Measurements from ENCODE around the gene POU2AF1.

Gene POU2AF1

DNA sequence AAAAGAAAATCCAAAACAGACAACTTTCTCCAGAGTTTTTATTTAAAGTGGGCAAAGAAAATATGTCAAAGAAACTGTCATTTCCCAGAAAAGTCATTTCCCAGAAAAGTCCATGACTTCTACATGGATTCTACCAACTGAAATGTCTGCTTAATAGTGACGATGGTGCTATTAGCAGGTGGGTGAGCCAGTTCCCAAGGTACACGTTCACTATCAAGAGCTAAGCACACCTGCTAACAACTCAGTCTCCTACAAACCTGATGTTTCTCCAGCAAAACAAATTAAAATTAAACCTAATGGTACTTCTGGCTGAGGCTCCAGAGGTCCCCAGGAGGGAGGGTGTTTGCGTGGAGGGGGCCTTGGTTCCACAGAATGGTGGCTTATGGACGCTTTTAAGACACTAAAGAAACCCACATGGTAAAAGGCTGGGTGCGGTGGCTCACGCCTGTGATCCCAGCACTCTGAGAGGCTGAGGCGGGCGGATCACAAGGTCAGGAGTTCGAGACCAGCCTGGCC is 26.8 kb downstream of the POU2AF1 start:
- no peaks in the 10 kb centered on the region for H3K9me3 ChIP-seq (ENCODE audit: control insufficient read depth, low read length)
- H3K27me3 ChIP-seq (replicated peaks; ENCODE audit: control insufficient read depth, insufficient read depth, low read length), result peaks cover 22% of the 10 kb centered on the region
- H3K4me3 ChIP-seq (ENCODE audit: low read length), result no peak overlapping the region
- no peak for DNase-seq (ENCODE audit: low read depth)
- H3K9ac ChIP-seq (ENCODE audit: low read length), result no peak overlapping the region
- peaks cover 7% of the 10 kb centered on the region for H3K4me1 ChIP-seq (ENCODE audit: control insufficient read depth, insufficient read depth, low read length)
- no peaks in the 10 kb centered on the region for H3K36me3 ChIP-seq (ENCODE audit: control insufficient read depth, insufficient read depth, low read length, severe bottlenecking)

DNA sequence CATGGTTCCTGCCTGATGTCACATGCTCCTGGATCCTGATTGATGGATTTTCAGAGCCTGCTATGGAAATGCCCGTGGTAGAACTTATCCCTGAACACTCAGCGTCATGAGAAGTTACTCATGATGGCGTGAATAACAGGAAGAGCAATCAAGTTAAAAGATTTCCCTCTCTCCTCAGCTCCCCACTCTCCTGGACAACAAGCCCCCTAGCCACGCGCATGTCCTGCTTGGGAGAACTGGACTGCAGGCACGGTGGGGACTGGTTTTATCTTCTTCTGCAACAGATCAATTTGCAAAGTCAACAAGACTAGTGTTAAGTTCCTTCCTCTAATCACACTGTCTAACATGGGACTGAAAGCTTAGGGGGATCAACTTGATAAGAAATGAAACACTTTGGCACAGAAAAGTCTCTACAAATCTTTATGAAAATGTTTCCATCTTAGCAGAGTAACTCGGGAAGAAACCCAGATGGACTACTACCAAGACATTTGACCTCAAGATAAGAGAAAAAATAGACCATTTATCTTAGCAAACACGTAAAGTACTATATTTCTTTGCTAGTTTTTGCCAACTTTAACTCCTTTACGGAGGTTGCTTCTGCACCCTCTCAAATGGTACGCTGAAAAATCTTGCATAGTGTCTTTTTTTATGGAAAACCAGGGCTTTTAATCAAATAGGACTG is 27.6 kb downstream of the POU2AF1 start:
- Histone ChIP-seq H3K36me3 (ENCODE audit: control insufficient read depth, insufficient read depth, low read length, severe bottlenecking) (no peaks in the 10 kb centered on the region), H3K27me3 (replicated peaks; ENCODE audit: control insufficient read depth, insufficient read depth, low read length) (peaks cover 15% of the 10 kb centered on the region), H3K4me1 (ENCODE audit: control insufficient read depth, insufficient read depth, low read length) (peaks cover 15% of the 10 kb centered on the region), H3K9ac (ENCODE audit: low read length) (no peak overlapping the region), H3K9me3 (ENCODE audit: control insufficient read depth, low read length) (no peaks in the 10 kb centered on the region), H3K4me3 (ENCODE audit: low read length) (no peak overlapping the region)
- no peak for DNase-seq (ENCODE audit: low read depth)

GRCh38 chr11:111350811-111351210 is 28.3 kb downstream of the POU2AF1 start:
- peaks cover 10% of the 10 kb centered on the region for H3K27me3 ChIP-seq (replicated peaks; ENCODE audit: control insufficient read depth, insufficient read depth, low read length)
- no peak overlapping the region for H3K9ac ChIP-seq (ENCODE audit: low read length)
- no peaks in the 10 kb centered on the region for H3K36me3 ChIP-seq (ENCODE audit: control insufficient read depth, insufficient read depth, low read length, severe bottlenecking)
- no peak overlapping the region for H3K4me3 ChIP-seq (ENCODE audit: low read length)
- H3K4me1 ChIP-seq (ENCODE audit: control insufficient read depth, insufficient read depth, low read length), result peaks cover 17% of the 10 kb centered on the region
- no peaks in the 10 kb centered on the region for H3K9me3 ChIP-seq (ENCODE audit: control insufficient read depth, low read length)
- no peak for DNase-seq (ENCODE audit: low read depth)

DNA sequence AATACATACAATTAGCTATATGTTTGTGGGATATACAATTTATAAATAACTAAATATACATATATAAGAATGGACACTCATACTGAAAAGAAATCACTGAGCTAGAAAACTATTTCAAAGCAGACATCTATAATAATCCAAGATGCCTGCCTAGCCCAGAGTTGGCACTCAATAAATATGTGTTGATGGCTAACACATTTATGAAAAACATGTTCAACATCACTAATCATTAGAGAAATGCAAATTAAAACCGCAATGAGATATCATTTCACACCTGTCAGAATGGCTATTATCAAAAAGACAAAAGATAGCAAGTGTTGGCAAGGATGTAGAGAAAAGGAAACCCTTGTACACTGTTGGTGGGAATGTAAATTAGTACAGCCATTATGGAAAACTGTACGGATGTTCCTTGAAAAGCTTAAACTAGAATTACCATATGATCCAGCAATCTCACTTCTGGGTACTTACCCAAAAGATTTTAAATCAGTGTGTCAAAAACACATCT is 29.8 kb downstream of the POU2AF1 start:
- Histone ChIP-seq H3K27me3 (replicated peaks; ENCODE audit: control insufficient read depth, insufficient read depth, low read length) (peaks cover 10% of the 10 kb centered on the region), H3K4me1 (ENCODE audit: control insufficient read depth, insufficient read depth, low read length) (peaks cover 21% of the 10 kb centered on the region), H3K9ac (ENCODE audit: low read length) (no peak overlapping the region), H3K4me3 (ENCODE audit: low read length) (no peak overlapping the region), H3K36me3 (ENCODE audit: control insufficient read depth, insufficient read depth, low read length, severe bottlenecking) (no peaks in the 10 kb centered on the region), H3K9me3 (ENCODE audit: control insufficient read depth, low read length) (no peaks in the 10 kb centered on the region)
- DNase-seq (ENCODE audit: low read depth), result no peak

- no peaks in the 10 kb centered on the region for H3K9me3 ChIP-seq (ENCODE audit: control insufficient read depth, low read length)
- H3K4me1 ChIP-seq (ENCODE audit: control insufficient read depth, insufficient read depth, low read length), result peaks cover 25% of the 10 kb centered on the region
- peaks cover 10% of the 10 kb centered on the region for H3K27me3 ChIP-seq (replicated peaks; ENCODE audit: control insufficient read depth, insufficient read depth, low read length)
- H3K4me3 ChIP-seq (ENCODE audit: low read length), result no peak overlapping the region
- no peak for DNase-seq (ENCODE audit: low read depth)
- H3K36me3 ChIP-seq (ENCODE audit: control insufficient read depth, insufficient read depth, low read length, severe bottlenecking), result no peaks in the 10 kb centered on the region
- H3K9ac ChIP-seq (ENCODE audit: low read length), result no peak overlapping the region
Measured at GRCh38 chr11:111348147-111348546, 30.9 kb downstream of the POU2AF1 start.

GRCh38 chr11:111347723-111348115 is 31.4 kb downstream of the POU2AF1 start:
- DNase-seq (ENCODE audit: low read depth), result peak; percentile 45
- Histone ChIP-seq H3K4me1 (ENCODE audit: control insufficient read depth, insufficient read depth, low read length) (peaks cover 25% of the 10 kb centered on the region), H3K9me3 (ENCODE audit: control insufficient read depth, low read length) (no peaks in the 10 kb centered on the region), H3K4me3 (ENCODE audit: low read length) (no peak overlapping the region), H3K36me3 (ENCODE audit: control insufficient read depth, insufficient read depth, low read length, severe bottlenecking) (no peaks in the 10 kb centered on the region), H3K9ac (ENCODE audit: low read length) (no peak overlapping the region), H3K27me3 (replicated peaks; ENCODE audit: control insufficient read depth, insufficient read depth, low read length) (peaks cover 10% of the 10 kb centered on the region)

- Histone ChIP-seq H3K9ac (ENCODE audit: low read length) (no peak overlapping the region), H3K9me3 (ENCODE audit: control insufficient read depth, low read length) (no peaks in the 10 kb centered on the region), H3K4me3 (ENCODE audit: low read length) (peak overlapping the region; percentile 3), H3K27me3 (replicated peaks; ENCODE audit: control insufficient read depth, insufficient read depth, low read length) (peaks cover 8% of the 10 kb centered on the region), H3K4me1 (ENCODE audit: control insufficient read depth, insufficient read depth, low read length) (peaks cover 25% of the 10 kb centered on the region), H3K36me3 (ENCODE audit: control insufficient read depth, insufficient read depth, low read length, severe bottlenecking) (no peaks in the 10 kb centered on the region)
- peak; percentile 53 for DNase-seq (ENCODE audit: low read depth)
Measured at GRCh38 chr11:111347002-111347722, 31.9 kb downstream of the POU2AF1 start.

DNA sequence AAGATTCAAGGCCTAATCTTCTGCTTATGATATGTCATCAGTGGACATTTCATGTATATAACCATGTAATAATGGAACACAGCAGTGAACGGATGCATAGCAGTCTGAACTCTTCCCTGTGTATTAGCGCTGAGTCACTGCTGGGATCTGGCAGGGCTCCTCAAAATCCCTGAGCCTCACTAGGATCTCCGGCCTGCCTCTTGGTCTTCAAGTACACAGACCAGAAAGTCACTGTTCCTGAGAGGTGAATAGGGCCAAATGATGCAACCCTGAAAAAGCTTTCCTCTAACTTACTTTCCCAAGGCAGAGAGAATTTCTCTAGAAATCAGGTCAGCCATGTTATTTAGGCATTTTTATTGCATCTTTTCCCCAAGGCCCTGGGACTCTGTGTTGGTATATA is 35.0 kb downstream of the POU2AF1 start:
- Histone ChIP-seq H3K9me3 (ENCODE audit: control insufficient read depth, low read length) (peaks cover 9% of the 10 kb centered on the region), H3K4me1 (ENCODE audit: control insufficient read depth, insufficient read depth, low read length) (peaks cover 25% of the 10 kb centered on the region), H3K27me3 (replicated peaks; ENCODE audit: control insufficient read depth, insufficient read depth, low read length) (no peaks in the 10 kb centered on the region), H3K36me3 (ENCODE audit: control insufficient read depth, insufficient read depth, low read length, severe bottlenecking) (no peaks in the 10 kb centered on the region), H3K4me3 (ENCODE audit: low read length) (no peak overlapping the region), H3K9ac (ENCODE audit: low read length) (no peak overlapping the region)
- peak; percentile 67 for DNase-seq (ENCODE audit: low read depth)

- Histone ChIP-seq H3K36me3 (ENCODE audit: control insufficient read depth, insufficient read depth, low read length, severe bottlenecking) (no peaks in the 10 kb centered on the region), H3K9me3 (ENCODE audit: control insufficient read depth, low read length) (peaks cover 9% of the 10 kb centered on the region), H3K9ac (ENCODE audit: low read length) (no peak overlapping the region), H3K4me1 (ENCODE audit: control insufficient read depth, insufficient read depth, low read length) (peaks cover 18% of the 10 kb centered on the region), H3K27me3 (replicated peaks; ENCODE audit: control insufficient read depth, insufficient read depth, low read length) (no peaks in the 10 kb centered on the region), H3K4me3 (ENCODE audit: low read length) (no peak overlapping the region)
- no peak for DNase-seq (ENCODE audit: low read depth)
Measured at GRCh38 chr11:111342329-111342728, 36.7 kb downstream of the POU2AF1 start.

DNA sequence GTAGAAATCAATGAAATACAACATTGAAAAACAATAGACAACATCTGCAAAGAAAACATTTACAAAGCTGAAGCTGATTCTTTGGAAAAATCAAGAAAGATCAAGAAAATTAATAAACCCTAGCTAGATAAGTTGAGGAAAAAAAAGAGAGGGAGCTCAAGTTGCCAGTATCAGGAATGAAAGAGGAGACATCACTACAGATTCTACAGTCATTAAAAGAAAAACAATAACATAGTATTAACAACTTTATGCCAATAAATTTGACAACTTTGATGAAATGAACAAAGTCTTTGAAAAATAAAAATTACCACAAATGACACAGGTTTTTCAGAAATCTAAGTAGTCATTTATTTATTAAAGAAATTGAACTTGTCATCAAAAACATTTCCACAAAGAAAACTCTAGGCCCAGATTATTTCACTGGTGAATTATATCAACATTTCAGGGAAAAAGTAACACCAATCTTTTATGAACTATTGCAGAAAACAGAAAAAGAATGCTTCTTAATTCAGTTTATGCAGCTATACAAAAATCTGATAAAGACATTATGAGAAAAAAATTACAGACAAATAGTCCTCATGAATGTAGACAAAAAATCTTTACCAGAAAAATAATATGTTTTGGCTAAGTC is 39.2 kb downstream of the POU2AF1 start:
- Histone ChIP-seq H3K36me3 (ENCODE audit: control insufficient read depth, insufficient read depth, low read length, severe bottlenecking) (no peaks in the 10 kb centered on the region), H3K4me1 (ENCODE audit: control insufficient read depth, insufficient read depth, low read length) (peaks cover 31% of the 10 kb centered on the region), H3K9me3 (ENCODE audit: control insufficient read depth, low read length) (peaks cover 9% of the 10 kb centered on the region), H3K27me3 (replicated peaks; ENCODE audit: control insufficient read depth, insufficient read depth, low read length) (peaks cover 5% of the 10 kb centered on the region), H3K4me3 (ENCODE audit: low read length) (no peak overlapping the region), H3K9ac (ENCODE audit: low read length) (no peak overlapping the region)
- DNase-seq (ENCODE audit: low read depth), result no peak

GRCh38 chr11:111336582-111337256 is 42.4 kb downstream of the POU2AF1 start:
- Histone ChIP-seq H3K4me3 (ENCODE audit: low read length) (no peak overlapping the region), H3K36me3 (ENCODE audit: control insufficient read depth, insufficient read depth, low read length, severe bottlenecking) (no peaks in the 10 kb centered on the region), H3K9me3 (ENCODE audit: control insufficient read depth, low read length) (peaks cover 9% of the 10 kb centered on the region), H3K4me1 (ENCODE audit: control insufficient read depth, insufficient read depth, low read length) (peaks cover 32% of the 10 kb centered on the region), H3K27me3 (replicated peaks; ENCODE audit: control insufficient read depth, insufficient read depth, low read length) (peaks cover 5% of the 10 kb centered on the region), H3K9ac (ENCODE audit: low read length) (no peak overlapping the region)
- peak; percentile 95 for DNase-seq (ENCODE audit: low read depth)
